Measurements from ENCODE around the gene FGFR1OP2. TPM values are rescaled to one million over a fixed set of nuclear protein-coding genes. Genes with fewer than 3 reads are reported as not detected.

FGFR1OP2 gene
- total and polyA plus RNA-seq, 2 of the 8 experiments (the other 6 are each of a cell fraction or from before 2014, with no cell fraction given): 8.8 to 34.4 TPM

- TF ChIP-seq, protein P1, sequence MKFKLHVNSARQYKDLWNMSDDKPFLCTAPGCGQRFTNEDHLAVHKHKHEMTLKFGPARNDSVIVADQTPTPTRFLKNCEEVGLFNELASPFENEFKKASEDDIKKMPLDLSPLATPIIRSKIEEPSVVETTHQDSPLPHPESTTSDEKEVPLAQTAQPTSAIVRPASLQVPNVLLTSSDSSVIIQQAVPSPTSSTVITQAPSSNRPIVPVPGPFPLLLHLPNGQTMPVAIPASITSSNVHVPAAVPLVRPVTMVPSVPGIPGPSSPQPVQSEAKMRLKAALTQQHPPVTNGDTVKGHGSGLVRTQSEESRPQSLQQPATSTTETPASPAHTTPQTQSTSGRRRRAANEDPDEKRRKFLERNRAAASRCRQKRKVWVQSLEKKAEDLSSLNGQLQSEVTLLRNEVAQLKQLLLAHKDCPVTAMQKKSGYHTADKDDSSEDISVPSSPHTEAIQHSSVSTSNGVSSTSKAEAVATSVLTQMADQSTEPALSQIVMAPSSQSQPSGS (IDR thresholded peaks at IDR 0.05; ENCODE audit: low read length): no peak
- no peak for TF ChIP-seq YY1 (IDR thresholded peaks at IDR 0.05; ENCODE audit: low read depth, low read length)
These were observed 31.9 kb downstream of the FGFR1OP2 start (continued) for GRCh38 chr12:26970136-26970535.
